Fibroblast of lung (primary cell): Measurements from ENCODE around the gene TBC1D19.

Experiments used
- EZH2 ChIP-seq: IDR thresholded peaks from 2 replicates; pipeline ENCODE4 v1.5.1; 2012; ENCODE audit warnings: low read length, control low read depth, mild to moderate bottlenecking; ENCODE audit errors: missing control alignments
- TF ChIP-seq, protein P1 (sequence below), 2 donors: IDR thresholded peaks in 1 of 2; conservative IDR thresholded peaks in 1 of 2; 1 replicate in 1 of 2; 2 replicates in 1 of 2; pipeline ENCODE4 v1.5.1; 2011 to 2012; ENCODE audit warnings: low read length in 2 of 2, control low read depth in 1 of 2, inconsistent platforms in 1 of 2, low read depth in 1 of 2, mild to moderate bottlenecking in 1 of 2

DNA sequence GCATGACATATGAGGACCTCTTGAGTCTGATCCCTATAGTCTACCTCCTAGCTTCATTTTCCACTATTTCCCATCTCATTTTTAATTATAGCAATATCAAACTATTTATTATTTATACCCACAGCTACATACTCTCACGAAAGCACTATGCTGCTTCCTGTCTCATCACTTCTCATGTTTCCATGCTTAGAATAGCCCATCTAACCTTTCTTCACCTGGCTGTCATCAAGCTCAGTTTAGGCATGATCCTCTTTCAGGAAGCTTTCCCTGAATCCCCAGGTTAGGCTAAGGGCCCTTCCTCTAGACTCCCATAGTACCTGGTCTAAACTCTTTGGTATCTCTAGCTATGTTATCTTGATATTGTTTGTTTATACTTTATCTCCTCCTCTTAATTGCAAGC, 137.8 kb downstream of the TBC1D19 start:
- TF ChIP-seq, protein P1, sequence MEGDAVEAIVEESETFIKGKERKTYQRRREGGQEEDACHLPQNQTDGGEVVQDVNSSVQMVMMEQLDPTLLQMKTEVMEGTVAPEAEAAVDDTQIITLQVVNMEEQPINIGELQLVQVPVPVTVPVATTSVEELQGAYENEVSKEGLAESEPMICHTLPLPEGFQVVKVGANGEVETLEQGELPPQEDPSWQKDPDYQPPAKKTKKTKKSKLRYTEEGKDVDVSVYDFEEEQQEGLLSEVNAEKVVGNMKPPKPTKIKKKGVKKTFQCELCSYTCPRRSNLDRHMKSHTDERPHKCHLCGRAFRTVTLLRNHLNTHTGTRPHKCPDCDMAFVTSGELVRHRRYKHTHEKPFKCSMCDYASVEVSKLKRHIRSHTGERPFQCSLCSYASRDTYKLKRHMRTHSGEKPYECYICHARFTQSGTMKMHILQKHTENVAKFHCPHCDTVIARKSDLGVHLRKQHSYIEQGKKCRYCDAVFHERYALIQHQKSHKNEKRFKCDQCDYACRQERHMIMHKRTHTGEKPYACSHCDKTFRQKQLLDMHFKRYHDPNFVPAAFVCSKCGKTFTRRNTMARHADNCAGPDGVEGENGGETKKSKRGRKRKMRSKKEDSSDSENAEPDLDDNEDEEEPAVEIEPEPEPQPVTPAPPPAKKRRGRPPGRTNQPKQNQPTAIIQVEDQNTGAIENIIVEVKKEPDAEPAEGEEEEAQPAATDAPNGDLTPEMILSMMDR (conservative IDR thresholded peaks at IDR 0.05 in 1 of 2, IDR thresholded peaks at IDR 0.05 in 1 of 2; ENCODE audit: low read depth in 1 of 2, low read length in 2 of 2) = no peak
- TF ChIP-seq EZH2 = no peak
